Ascending aorta (tissue), 2 donors: ENCODE results near the gene LAMB1. TPM values are rescaled to one million over a fixed set of nuclear protein-coding genes. Genes with fewer than 3 reads are reported as not detected.

Experiments
- DNase-seq, 2 donors: peaks; one replicate each; pipeline ENCODE4 v3.0.0-alpha.2; 2019; ENCODE audit warnings: low spot score in 2 of 2
- H3K27ac ChIP-seq, 2 donors: fragments of 200-600 bp; sonication (generic); one replicate each; pipeline ENCODE4 v1.5.1; 2016 to 2017; ENCODE audit warnings: mild to moderate bottlenecking in 1 of 2
- H3K27me3 ChIP-seq: fragments of 200-600 bp; sonication (generic); one replicate; pipeline ENCODE4 v1.5.1; 2017
- H3K36me3 ChIP-seq, 2 donors: fragments of 200-600 bp; sonication (generic); one replicate each; pipeline ENCODE4 v1.5.1; 2016
- H3K4me1 ChIP-seq, 2 donors: fragments of 200-600 bp; sonication (generic); one replicate each; pipeline ENCODE4 v1.5.1; 2016 to 2017; ENCODE audit warnings: mild to moderate bottlenecking in 1 of 2
- H3K4me3 ChIP-seq, 2 donors: fragments of 200-600 bp; sonication (generic); one replicate each; pipeline ENCODE4 v1.5.1; 2016 to 2017; ENCODE audit warnings: mild to moderate bottlenecking in 1 of 2
- H3K9me3 ChIP-seq, 2 donors: fragments of 200-600 bp; sonication (generic); one replicate each; pipeline ENCODE4 v1.5.1; 2016
- intact Hi-C: fragments of 100-400 bp; cut with DNase I; formaldehyde crosslinking; loops from one replicate; pipeline ENCODE4 v1.15.1; 2023
- total RNA-seq: library from RNA; depleted of rRNA; stranded (reverse); fragments of >200 nt; gene quantifications from one replicate; pipeline ENCODE4 v1.1.0, GENCODE V29; 2016
- TF ChIP-seq, protein P1 (sequence below), 3 experiments: fragments of 200-600 bp in 2 of 3; fragments of 450-650 bp in 1 of 3; sonication (generic) in 2 of 3; IDR thresholded peaks; one replicate each; pipeline ENCODE4 v1.5.1; 2016 to 2019; ENCODE audit warnings: antibody characterized with exemption in 3 of 3, mild to moderate bottlenecking in 1 of 3, moderate library complexity in 1 of 3

The LAMB1 gene
- total RNA-seq, 1 donor from 2014 or later = 198 TPM

GRCh38 chr7:108012499-108013430 is 9.8 kb upstream of the LAMB1 start:
- DNase-seq = no peak
- TF ChIP-seq, protein P1, sequence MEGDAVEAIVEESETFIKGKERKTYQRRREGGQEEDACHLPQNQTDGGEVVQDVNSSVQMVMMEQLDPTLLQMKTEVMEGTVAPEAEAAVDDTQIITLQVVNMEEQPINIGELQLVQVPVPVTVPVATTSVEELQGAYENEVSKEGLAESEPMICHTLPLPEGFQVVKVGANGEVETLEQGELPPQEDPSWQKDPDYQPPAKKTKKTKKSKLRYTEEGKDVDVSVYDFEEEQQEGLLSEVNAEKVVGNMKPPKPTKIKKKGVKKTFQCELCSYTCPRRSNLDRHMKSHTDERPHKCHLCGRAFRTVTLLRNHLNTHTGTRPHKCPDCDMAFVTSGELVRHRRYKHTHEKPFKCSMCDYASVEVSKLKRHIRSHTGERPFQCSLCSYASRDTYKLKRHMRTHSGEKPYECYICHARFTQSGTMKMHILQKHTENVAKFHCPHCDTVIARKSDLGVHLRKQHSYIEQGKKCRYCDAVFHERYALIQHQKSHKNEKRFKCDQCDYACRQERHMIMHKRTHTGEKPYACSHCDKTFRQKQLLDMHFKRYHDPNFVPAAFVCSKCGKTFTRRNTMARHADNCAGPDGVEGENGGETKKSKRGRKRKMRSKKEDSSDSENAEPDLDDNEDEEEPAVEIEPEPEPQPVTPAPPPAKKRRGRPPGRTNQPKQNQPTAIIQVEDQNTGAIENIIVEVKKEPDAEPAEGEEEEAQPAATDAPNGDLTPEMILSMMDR (IDR thresholded peaks at IDR 0.05) = no peak
- Histone ChIP-seq H3K9me3 (no peaks in the 10 kb centered on the region), H3K27ac (no peak overlapping the region), H3K4me1 (no peaks in the 10 kb centered on the region), H3K4me3 (no peak overlapping the region), H3K27me3 (no peaks in the 10 kb centered on the region), H3K36me3 (no peaks in the 10 kb centered on the region)
- intact Hi-C loops = no loop called here

DNA sequence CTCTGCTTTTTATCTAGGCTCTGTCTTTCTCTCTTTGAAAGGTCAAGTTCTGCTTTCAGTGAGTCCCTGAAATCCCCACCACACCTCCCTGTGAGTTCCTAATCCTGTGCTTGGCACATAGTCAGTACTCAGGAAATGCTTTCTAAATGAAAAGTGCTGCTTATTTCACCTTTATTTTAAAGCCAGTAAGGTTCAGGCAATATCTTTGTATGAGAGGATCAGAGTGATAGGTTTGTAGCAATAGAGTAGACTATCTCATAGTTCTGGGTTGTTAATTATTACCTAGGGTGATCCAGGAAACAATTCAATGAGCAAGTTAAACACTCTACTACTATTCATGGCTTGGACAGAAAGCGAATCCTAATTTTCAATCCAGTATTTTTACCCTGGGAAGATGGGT is 7.4 kb upstream of the LAMB1 start:
- intact Hi-C loops = no loop called here
- TF ChIP-seq, protein P1 (IDR thresholded peaks at IDR 0.05) = no peak
- Histone ChIP-seq H3K9me3 (no peaks in the 10 kb centered on the region), H3K27me3 (no peaks in the 10 kb centered on the region), H3K36me3 (no peaks in the 10 kb centered on the region), H3K4me1 (no peaks in the 10 kb centered on the region), H3K27ac (no peak overlapping the region), H3K4me3 (no peak overlapping the region)
- no peak for DNase-seq

- H3K4me1 ChIP-seq = no peaks in the 10 kb centered on the region
- TF ChIP-seq, protein P1 (IDR thresholded peaks at IDR 0.05) = no peak
- intact Hi-C loops = loop anchor here (10.0 kb wide), 1 partner anchor 265 kb away; the partner anchor contains the start of gene CBLL1
Observed at GRCh38 chr7:108009873-108010272, 6.9 kb upstream of the LAMB1 start.

GRCh38 chr7:108008827-108009226 is 5.9 kb upstream of the LAMB1 start:
- H3K27ac ChIP-seq = no peak overlapping the region
- no peaks in the 10 kb centered on the region for H3K9me3 ChIP-seq
- H3K27me3 ChIP-seq = no peaks in the 10 kb centered on the region
- no peaks in the 10 kb centered on the region for H3K36me3 ChIP-seq
- H3K4me1 ChIP-seq = peaks cover 0 to 4% of the 10 kb centered on the region in 2 donors
- no peak overlapping the region for H3K4me3 ChIP-seq
- TF ChIP-seq, protein P1 (IDR thresholded peaks at IDR 0.05) = no peak
- intact Hi-C loops = loop anchor here (10.0 kb wide), 1 partner anchor 264 kb away; the partner anchor contains the start of gene CBLL1
- no peak for DNase-seq

More at GRCh38 chr7:108009873-108010272, 6.9 kb upstream of the LAMB1 start:
- no peaks in the 10 kb centered on the region for H3K27me3 ChIP-seq
- no peak for DNase-seq
- no peak overlapping the region for H3K27ac ChIP-seq
- H3K36me3 ChIP-seq = no peaks in the 10 kb centered on the region
- no peaks in the 10 kb centered on the region for H3K9me3 ChIP-seq
- H3K4me3 ChIP-seq = no peak overlapping the region

GRCh38 chr7:108008240-108008639 is 5.3 kb upstream of the LAMB1 start:
- no peak overlapping the region for H3K4me3 ChIP-seq
- no peak overlapping the region for H3K27ac ChIP-seq
- no peaks in the 10 kb centered on the region for H3K27me3 ChIP-seq
- H3K4me1 ChIP-seq = peaks cover 0 to 6% of the 10 kb centered on the region in 2 donors
- TF ChIP-seq, protein P1 (IDR thresholded peaks at IDR 0.05) = no peak
- intact Hi-C loops = loop anchor here (10.0 kb wide), 1 partner anchor 263 kb away; the partner anchor contains the start of gene CBLL1
- no peak for DNase-seq
- H3K9me3 ChIP-seq = no peaks in the 10 kb centered on the region
- no peaks in the 10 kb centered on the region for H3K36me3 ChIP-seq
